HG03575 (cell line): ENCODE measurements around the gene MEFV.
A peak's percentile ranks its signal among the peaks of the same experiment; 100 is the strongest.
"Not testable (repeated sequence)": the region's sequence is repeated elsewhere in the genome, so short reads cannot be mapped to it uniquely, and the experiment has no call there.

Experiments
- ATAC-seq: cut with Tn5 transposase; IDR thresholded peaks from one replicate; pipeline ENCODE4 v1.9.1; 2021; ENCODE audit not compliant: unreplicated experiment, insufficient number of reproducible peaks, low FRiP score; ENCODE audit errors: extremely low read depth

Gene MEFV

DNA sequence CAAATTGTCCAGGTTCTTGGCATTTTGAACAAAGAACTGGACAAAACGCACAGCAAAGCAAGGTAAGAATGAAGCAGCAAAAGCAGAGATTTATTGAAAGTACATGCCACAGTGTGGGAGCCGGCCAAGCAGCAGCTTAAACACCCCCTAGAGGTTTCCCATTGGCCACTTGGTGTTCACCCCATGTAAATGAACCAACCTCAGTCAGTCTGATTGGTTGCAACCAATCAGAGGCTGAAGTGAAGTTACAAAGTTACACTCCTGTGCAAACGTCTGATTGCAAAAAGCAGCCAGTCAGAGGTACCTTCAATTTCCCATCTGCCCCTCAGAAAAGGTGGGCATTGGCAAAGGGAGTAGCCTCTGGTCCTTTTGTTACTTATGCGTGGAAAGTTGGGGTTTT, 18.1 kb upstream of the MEFV start:
- ATAC-seq: no peak

DNA sequence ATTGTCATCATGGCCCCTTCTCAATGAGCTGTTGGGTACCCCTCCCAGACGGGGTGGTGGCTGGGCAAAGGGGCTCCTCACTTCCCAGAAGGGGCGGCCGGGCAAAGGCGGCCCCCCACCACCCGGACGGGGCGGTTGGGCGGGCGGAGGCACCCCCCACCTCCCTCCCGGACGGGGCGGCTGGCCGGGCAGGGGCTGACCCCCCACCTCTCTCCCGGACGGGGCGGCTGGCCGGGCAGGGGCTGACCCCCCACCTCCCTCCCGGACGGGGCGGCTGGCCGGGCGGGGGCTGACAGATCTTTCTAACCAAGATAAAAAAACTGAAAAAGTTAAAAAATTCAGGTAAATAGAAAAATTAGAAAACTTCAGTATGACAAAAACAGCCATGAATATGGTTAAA, 14.8 kb upstream of the MEFV start:
- not testable (repeated sequence) for ATAC-seq

DNA sequence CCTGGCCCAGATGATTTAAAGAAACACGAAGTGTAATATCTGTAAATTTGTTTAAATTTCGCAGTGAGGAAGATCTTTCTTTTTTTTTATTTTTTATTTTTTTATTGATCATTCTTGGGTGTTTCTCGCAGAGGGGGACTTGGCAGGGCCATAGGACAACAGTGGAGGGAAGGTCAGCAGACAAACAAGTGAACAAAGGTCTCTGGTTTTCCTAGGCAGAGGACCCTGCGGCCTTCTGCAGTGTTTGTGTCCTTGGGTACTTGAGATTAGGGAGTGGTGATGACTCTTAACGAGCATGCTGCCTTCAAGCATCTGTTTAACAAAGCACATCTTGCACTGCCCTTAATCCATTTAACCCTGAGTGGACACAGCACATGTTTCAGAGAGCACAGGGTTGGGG, 14.3 kb upstream of the MEFV start:
- ATAC-seq: not testable (repeated sequence)

DNA sequence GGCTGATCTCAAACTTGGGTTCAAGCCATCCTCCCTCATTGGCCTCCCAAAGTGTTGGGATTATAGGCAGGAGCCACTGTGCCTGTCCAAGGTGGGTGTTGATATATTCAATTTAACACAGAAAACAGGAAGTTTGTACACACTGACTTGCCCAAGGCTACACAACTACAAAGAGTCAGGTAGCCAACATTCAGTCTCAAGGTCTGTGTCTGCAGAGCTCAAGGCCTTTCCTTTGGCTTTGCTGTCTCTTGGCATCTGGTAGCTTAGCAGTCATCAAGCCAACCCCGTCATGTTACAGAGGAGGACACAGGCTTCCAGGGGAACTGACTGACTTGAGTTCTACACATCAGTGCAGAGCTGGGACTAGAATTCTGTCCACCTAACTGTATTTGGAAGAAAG, 11.9 kb upstream of the MEFV start:
- ATAC-seq: no peak

DNA sequence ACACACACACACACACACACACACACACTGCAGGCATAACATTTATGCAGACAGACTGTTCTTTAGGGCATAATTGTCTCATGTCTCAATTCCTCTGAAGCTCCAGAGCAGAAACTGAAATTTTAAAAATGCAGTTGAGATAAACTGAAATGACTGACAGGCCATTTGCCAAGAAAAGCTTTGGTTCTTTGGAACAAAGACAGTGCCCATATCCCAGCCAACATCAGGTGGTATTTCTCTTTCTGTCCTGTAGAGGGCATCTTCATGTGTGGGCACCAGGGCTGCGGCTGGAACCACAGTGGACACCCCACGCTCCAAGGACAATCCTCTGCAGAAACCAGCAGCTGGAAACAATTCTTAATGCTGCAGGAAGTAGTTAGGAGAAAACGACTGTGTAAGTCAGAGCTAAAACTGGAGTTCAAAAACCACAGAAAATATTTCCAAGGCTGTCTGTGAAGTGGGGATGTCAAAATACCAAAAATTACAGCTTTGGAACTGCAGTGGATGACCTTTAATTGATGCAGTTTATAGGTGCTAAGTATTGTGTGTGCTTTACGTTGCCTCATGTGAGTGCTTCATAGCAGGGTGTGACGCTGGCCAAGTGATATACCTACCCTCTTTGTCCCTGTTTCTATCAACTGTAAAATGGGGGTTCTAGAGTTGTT, 10.6 kb upstream of the MEFV start:
- ATAC-seq: no peak

DNA sequence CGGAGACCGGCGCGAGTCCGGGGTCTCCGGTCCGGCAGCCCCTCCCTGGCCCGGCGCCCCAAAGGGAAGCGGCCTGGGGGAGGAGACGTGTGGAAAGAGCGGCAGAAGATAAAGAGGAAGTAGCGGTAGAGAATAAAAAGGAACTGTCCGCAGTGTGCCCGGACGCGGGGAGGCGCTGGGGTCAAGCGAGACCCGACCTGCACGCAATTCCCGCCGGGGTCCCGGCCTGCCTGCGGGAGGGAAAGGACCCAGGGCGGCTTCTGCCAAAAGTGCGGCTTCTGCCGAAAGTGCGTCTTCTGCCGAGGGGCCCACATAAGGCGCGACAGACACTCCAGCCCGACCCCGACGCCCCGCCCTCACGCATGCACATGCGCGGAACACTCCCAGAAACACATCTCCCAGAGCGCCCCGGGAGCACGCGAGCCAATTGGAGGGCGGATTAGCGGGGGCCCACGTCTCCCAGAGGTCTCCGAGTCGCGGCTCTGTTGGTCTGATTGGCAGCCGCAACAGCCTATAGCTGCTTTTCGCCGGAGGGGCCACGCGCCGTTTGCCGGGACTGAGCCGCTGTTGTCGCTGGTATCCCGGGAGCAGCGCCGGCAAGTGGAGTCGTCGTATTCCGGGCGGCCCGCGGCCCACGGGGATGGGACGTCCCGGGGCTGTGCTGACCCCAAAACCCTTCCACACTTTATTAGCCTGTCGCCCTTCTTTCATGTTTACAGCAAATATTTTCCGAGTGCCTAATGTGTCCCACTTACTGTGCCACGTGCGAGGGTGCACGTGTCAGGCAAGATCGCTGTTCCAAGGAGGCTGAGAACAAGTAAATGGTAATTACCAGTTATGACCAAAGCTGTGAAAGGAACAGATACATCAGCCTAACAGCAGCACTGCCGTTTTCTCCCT, 8.0 kb upstream of the MEFV start:
- ATAC-seq: peak; percentile 52

DNA sequence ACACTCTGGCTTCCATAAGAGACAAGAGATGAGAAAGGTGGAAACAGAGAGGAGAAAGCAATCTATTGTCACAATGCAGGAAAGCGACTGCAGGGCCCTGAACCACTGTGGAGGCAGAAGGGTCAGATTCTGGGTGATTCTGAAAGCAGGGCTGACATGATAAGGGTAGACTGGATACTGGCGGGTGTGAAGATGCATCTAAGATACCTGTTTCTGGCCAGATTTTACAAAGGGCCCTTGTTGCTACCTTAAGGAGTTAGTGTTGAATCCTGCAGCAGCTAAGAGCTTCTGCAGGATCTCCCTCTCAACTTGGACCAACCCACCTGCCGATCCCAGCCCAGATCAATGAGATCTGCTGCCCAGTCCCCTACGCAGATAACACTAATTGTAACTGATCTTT, 6.1 kb upstream of the MEFV start:
- no peak for ATAC-seq

DNA sequence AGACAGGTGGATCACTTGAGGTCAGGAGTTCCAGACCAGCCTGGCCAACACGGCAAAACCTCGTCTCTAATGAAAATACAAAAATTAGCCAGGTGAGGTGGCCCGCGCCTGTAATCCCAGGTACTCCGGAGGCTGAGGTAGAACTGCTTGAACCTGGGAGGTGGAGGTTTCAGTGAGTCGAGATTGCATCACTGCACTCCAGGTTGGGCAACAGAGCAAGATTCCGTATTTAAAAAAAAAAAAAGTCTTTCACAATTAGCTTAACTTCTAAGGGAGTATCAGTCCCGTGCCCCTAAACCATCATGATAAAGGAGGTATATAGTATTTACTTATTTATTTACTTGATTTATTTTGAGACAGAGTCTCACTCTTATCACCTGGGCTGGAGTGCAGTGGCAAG, 3.4 kb upstream of the MEFV start:
- no peak for ATAC-seq

DNA sequence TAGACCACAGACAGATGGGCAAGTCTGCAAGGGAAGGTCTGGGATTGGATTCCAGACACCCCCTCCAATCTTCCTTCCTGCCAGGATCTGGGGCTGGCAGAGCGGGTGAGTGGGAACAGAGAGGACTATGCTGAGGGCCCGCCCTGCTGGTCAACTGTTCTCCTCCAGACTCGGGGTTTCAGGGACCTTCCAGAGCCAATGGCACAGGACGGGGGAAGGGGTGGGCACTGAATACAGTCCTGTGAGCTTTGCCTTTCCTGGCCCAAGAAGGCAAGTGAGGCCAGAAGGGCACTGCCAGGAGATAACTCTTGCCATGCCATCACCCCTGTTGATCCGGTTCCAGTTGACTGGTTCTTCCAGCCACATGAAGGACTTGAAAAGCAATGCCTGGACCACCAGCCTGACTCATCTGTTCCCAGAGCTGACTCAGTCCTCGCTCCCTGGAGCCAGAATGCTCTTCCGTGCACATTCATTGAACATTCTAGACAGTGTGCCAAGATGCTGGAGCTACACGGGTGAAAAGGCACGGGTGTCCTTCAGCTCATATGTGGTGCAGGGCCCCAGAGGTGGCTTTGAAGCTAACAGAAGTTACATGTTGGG, 533 bp upstream of the MEFV start:
- ATAC-seq: no peak

DNA sequence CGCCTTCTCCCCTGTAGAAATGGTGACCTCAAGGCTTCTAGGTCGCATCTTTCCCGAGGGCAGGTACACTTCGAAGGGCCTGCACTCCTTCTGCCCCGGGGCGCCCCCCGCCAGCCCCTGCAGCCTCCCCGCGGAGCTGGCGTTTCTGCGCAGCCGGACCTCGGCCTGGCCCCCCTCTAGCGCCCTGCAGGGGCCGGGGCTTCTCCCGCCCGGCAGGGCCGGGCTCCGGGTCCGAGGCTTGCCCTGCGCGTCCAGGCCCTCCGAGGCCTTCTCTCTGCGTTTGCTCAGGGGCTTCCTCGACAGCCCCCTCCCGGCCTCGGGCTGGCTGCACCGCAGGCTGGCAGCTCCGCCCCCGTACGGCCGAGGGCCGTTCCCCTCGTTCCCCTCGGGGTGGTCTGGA, 2.1 kb downstream of the MEFV start:
- ATAC-seq: no peak

DNA sequence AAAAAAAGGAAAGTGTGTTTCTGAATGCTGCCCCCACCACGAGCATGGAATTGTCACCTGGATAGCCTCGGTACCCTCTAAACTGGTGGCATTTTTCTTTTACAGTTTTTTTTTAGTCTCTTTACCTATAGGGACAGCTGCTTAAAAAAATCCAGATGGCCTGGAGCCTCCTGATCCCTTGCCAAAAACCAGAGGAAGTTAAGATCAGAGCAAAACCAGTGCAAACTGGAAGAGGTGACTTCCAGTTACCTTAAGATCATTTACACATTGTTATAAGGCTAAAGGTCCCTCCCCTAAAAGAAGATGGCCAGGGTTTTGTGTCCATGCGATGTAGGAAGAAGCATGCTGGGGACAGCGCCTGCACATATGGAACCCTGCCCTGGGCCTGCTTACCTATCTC, 3.5 kb downstream of the MEFV start:
- no peak for ATAC-seq

DNA sequence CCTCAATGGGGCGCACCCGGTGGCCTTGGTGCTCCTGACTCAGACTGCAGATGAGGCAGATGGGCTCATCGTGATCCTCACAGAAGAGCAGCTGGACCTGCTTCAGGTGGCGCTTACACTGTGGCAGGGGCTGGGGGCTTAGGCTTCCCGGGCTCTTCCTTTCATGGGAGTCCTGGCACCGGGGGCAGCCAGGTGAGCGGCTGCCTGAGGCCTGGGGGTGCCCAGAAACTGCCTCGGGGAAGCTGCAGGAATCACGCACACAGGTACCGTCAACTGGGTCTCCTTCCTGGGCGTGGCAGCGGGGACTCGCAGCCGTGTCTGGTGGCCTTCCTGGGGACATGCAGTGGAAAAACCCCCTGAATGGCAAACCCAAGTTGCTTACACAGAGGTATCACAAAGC, 7.0 kb downstream of the MEFV start:
- ATAC-seq: no peak

DNA sequence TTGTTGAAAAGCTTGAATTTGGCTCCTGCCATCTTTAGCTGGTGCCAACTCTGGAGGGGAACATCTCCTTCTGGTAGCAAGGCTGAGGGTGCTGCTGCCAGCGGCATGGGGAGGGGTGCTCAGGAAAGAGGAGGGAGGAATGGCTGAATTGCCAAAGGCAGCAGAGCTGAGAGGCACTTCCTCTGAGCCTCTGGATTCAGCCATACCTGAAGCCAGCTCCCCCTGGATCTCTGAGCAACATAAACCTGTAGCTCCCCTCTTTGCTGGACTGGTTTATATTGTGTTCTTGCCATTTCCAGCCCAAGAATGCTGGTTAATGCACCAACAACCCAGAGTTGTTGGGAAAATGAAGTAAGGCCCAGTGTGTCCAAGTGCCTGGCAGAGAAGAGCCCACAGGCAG, 7.4 kb downstream of the MEFV start:
- no peak for ATAC-seq

DNA sequence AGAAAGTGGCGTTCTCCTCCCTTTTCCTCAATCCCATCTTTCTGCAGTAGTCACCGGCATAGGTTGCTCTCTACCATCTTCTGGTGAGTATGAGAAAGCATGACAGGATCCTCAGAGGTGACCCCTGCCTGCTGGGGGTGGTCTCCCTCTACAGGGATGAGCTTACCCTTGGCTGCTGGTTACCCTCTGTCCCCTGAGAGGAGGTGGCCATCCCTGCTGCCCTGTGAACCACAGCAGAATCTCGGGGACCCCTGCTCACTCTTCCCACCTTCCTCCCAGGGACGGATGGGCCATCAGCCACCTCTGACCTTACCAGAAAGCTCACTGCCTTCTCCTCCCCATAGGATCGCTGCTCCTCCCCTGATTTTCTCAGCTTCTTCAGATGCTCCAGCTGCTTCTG, 7.8 kb downstream of the MEFV start:
- no peak for ATAC-seq

DNA sequence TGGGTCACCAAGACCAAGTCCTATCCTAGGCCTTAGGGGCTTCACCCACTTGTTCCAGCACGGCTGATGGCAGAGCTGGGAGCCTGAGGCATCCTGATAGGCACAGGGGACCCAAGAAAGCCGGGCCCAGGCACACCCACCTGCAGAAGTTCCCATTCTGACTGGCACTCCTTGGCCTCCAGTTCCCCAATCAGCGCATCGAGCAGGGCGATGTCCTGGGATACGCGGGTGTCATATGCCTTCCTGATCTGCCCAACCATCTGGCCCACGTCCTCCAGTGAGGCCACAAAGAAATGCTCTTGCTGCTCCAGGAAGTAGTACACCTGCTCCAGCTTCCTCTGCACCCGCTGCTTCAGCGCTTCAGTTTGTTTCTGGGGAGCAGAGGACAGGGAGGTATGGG, 9.6 kb downstream of the MEFV start:
- no peak for ATAC-seq

DNA sequence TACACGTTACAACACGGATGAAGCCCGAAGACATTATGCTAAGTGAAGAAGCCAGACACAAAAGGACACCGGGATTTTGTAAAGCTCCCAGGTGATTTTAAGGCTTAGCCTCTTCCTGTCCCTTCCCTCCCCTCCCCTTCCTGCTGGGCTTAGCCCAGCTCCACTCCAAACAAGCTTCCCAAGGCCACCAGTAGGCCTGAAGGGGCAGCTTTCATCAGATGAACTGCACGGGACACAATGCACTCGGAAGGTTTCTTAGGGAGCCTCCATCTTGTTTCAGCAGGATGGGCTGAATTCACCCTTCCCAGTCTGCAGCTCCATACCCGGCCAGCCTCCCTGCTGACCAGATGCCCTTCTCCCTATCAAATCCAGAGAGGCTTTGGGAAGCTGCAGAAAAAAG, 10.4 kb downstream of the MEFV start:
- no peak for ATAC-seq

DNA sequence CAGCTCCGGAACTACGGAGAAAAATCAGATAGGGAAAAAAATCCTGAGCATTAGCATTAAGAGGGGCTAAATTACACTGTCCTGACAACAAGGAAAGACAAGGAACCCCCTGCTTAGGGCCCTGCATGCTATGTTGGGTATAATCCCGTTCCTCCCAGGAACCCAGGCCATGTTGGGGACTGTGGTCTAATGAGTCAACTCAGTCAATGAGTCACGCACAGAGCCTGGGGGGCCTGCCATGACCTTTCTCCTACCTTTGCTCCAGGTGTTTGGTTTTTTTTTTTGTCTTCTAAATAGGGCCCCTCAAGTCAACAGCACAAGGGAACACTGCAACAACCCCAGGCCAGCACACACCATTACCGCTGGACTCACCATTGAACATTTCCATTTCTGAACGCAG, 12.6 kb downstream of the MEFV start:
- no peak for ATAC-seq

DNA sequence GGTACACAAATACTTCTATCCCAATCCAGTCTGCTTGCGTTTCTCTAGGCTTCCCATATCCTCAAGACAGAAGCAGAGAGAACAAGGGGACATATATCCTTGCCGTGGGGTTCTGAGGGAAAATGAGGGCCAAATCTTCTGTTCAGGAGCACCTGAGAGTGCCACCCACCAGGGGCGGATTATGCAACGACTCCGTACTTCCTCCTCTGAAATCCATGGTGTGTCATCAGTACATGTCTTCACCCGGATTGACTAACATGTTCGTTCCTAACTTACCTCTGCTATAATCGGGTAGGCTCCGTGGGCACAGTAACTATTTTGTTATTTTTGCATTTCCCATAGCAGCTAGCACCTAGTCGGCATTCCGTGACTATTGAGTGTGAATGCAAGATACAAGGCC, 13.7 kb downstream of the MEFV start:
- ATAC-seq: no peak

DNA sequence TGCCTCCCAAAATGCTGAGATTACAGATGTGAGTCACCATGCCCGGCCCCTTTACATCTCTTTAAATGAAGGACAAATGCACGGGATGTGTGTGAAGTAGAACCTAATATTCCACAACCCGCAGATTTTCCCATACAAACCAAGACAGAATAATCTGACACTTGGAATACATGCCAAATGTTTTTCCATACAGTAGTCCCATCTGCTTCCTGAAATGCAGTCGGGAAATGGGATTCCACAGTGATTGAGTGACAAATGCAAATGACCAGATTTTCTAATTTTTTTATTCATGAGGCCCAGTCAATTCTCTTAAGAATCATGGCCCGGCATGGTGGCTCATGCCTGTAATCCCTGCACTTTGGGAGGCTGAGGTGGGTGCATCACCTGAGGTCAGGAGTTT, 14.7 kb downstream of the MEFV start:
- ATAC-seq: no peak
